ENCODE measurements around the gene HRCT1.

The HRCT1 gene

DNA sequence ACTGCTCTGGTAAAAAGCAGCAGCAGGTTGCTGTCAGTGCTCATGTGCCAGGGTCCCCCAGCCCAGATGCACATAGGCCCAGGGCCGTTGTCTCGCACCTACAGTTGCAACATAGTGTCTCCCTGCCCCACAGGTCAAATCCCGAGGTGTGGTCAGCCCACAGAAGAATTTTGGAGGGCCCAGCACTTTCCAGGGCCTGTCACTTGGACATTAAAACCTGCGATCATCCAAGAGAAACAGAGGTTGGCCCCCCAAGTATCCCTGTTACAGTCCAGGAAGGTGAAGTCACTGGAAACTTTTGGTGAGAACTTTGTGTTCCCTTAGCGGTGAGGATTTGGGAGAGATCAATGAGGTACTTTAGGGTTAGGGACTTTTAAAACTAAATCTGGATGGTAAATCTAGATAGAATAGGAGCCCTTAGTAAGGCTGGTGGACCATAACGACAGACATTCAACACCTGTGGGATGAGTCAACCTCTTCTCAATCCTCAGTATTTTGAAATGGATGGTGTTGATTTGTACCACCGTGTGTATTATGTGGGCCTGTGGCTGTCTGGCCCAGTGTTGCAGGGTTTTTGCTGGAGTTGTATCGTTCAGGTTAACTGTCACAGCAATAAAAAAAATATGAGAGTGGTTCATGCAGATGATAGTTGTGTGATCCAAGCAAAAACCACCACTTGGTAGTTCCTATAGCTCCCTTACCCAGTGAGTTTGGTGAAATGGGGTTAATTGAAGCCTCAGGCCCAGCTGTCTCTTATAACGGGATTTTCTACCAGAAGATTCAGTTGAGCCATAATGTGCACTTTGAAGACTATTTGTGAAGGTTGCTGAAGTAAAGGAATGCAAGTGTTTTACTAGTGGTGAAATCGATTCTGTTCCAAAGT is 32.7 kb downstream of the HRCT1 start:
- H3K4me1 ChIP-seq (ENCODE audit: insufficient read depth, low read length, severe bottlenecking), result no peaks in the 10 kb centered on the region
- H3K9ac ChIP-seq (ENCODE audit: low read length), result no peak overlapping the region
- no peak overlapping the region for H3K27ac ChIP-seq (ENCODE audit: low read depth, low read length, poor library complexity, severe bottlenecking)
- H2AFZ ChIP-seq (ENCODE audit: low read length), result no peak overlapping the region
- H3F3A ChIP-seq (ENCODE audit: insufficient read depth, low read length), result no peaks in the 10 kb centered on the region
- no peaks in the 10 kb centered on the region for H3K79me2 ChIP-seq (ENCODE audit: insufficient read depth, low read length)
- no peak overlapping the region for H3K4me2 ChIP-seq (ENCODE audit: low read length)
- no peaks in the 10 kb centered on the region for H3K36me3 ChIP-seq (ENCODE audit: insufficient read depth, low read length)
- no peaks in the 10 kb centered on the region for H3K9me3 ChIP-seq (ENCODE audit: low read length)
- H3K4me3 ChIP-seq (ENCODE audit: low read depth, low read length, poor library complexity, severe bottlenecking), result no peak overlapping the region
- no peaks in the 10 kb centered on the region for H3K9me2 ChIP-seq (ENCODE audit: low read depth, low read length)
- TF ChIP-seq EZH2 (IDR thresholded peaks at IDR 0.05; ENCODE audit: borderline replicate concordance, low read length), result no peak
- no peak for TF ChIP-seq CTCF (IDR thresholded peaks at IDR 0.05; ENCODE audit: low read length)
- no peaks in the 10 kb centered on the region for H3K27me3 ChIP-seq (ENCODE audit: insufficient read depth, low read length)
- no peaks in the 10 kb centered on the region for H4K20me1 ChIP-seq (ENCODE audit: insufficient read depth, low read length)

GRCh38 chr9:35939679-35940250 is 33.8 kb downstream of the HRCT1 start:
- H3K36me3 ChIP-seq (ENCODE audit: insufficient read depth, low read length), result no peaks in the 10 kb centered on the region
- no peaks in the 10 kb centered on the region for H3K27me3 ChIP-seq (ENCODE audit: insufficient read depth, low read length)
- no peaks in the 10 kb centered on the region for H3K79me2 ChIP-seq (ENCODE audit: insufficient read depth, low read length)
- no peak overlapping the region for H3K9ac ChIP-seq (ENCODE audit: low read length)
- TF ChIP-seq EZH2 (IDR thresholded peaks at IDR 0.05; ENCODE audit: borderline replicate concordance, low read length), result no peak
- no peak for TF ChIP-seq CTCF (IDR thresholded peaks at IDR 0.05; ENCODE audit: low read length)
- H3K9me3 ChIP-seq (ENCODE audit: low read length), result no peaks in the 10 kb centered on the region
- H3K4me3 ChIP-seq (ENCODE audit: low read depth, low read length, poor library complexity, severe bottlenecking), result no peak overlapping the region
- H3K4me1 ChIP-seq (ENCODE audit: insufficient read depth, low read length, severe bottlenecking), result no peaks in the 10 kb centered on the region
- H3K27ac ChIP-seq (ENCODE audit: low read depth, low read length, poor library complexity, severe bottlenecking), result no peak overlapping the region
- no peaks in the 10 kb centered on the region for H3F3A ChIP-seq (ENCODE audit: insufficient read depth, low read length)
- no peaks in the 10 kb centered on the region for H4K20me1 ChIP-seq (ENCODE audit: insufficient read depth, low read length)
- H2AFZ ChIP-seq (ENCODE audit: low read length), result no peak overlapping the region
- no peaks in the 10 kb centered on the region for H3K9me2 ChIP-seq (ENCODE audit: low read depth, low read length)
- no peak overlapping the region for H3K4me2 ChIP-seq (ENCODE audit: low read length)

DNA sequence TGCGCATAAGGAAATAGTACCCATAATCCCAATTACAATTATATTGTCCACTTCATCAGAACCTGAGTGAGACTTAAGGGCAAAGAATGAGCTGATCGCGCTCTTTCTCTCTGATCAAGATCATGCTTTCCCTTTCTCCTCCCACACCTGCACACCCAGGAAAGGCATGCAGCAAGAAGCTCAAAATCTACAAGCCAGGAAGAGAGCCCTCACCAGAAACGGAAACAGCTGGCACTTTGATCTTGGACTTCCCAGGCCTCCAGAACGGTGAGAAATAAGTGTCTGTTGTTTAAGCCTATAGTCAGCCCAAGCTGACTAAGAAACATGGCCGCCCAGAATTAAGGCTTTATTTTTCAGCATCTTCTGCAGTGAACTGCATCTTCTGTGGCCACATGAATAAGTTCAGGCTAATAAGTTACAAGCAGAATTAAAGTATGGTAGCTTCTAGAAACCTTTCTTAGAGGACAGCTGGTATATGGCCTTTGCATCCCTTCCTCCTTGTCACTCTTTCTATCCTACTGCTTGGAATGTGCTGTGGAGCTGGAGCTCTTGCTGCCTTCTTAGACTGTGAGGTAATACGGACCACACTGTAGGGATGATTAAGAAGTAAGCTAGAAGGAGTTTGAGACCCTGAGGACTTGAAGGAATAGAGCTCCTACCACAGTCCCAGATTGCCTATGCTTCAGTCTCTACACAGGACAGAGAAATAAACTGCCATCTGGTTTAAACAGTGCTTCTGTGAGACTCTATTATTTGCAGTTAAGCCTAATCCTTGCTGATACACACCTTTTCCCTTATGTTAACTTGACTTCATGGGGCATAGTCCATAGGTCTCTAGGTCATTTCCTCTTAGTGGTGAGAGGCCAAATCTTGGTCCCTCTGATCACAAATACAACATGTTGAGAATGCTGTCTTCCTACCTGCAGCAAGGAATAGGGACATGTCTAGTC is 34.7 kb downstream of the HRCT1 start:
- H3F3A ChIP-seq (ENCODE audit: insufficient read depth, low read length), result no peaks in the 10 kb centered on the region
- H3K4me2 ChIP-seq (ENCODE audit: low read length), result no peak overlapping the region
- no peaks in the 10 kb centered on the region for H3K36me3 ChIP-seq (ENCODE audit: insufficient read depth, low read length)
- H3K9ac ChIP-seq (ENCODE audit: low read length), result no peak overlapping the region
- H3K4me1 ChIP-seq (ENCODE audit: insufficient read depth, low read length, severe bottlenecking), result no peaks in the 10 kb centered on the region
- no peak overlapping the region for H3K27ac ChIP-seq (ENCODE audit: low read depth, low read length, poor library complexity, severe bottlenecking)
- no peaks in the 10 kb centered on the region for H3K9me2 ChIP-seq (ENCODE audit: low read depth, low read length)
- no peak overlapping the region for H2AFZ ChIP-seq (ENCODE audit: low read length)
- no peaks in the 10 kb centered on the region for H3K27me3 ChIP-seq (ENCODE audit: insufficient read depth, low read length)
- H3K79me2 ChIP-seq (ENCODE audit: insufficient read depth, low read length), result no peaks in the 10 kb centered on the region
- TF ChIP-seq EZH2 (IDR thresholded peaks at IDR 0.05; ENCODE audit: borderline replicate concordance, low read length) (no peak), CTCF (IDR thresholded peaks at IDR 0.05; ENCODE audit: low read length) (no peak)
- H3K4me3 ChIP-seq (ENCODE audit: low read depth, low read length, poor library complexity, severe bottlenecking), result no peak overlapping the region
- no peaks in the 10 kb centered on the region for H4K20me1 ChIP-seq (ENCODE audit: insufficient read depth, low read length)
- no peaks in the 10 kb centered on the region for H3K9me3 ChIP-seq (ENCODE audit: low read length)

All from OCI-LY1 (cell line).